ENCODE results near the gene ENTPD6.
"Not testable (repeated sequence)": the region's sequence is repeated elsewhere in the genome, so short reads cannot be mapped to it uniquely, and the experiment has no call there.

The ENTPD6 gene

DNA sequence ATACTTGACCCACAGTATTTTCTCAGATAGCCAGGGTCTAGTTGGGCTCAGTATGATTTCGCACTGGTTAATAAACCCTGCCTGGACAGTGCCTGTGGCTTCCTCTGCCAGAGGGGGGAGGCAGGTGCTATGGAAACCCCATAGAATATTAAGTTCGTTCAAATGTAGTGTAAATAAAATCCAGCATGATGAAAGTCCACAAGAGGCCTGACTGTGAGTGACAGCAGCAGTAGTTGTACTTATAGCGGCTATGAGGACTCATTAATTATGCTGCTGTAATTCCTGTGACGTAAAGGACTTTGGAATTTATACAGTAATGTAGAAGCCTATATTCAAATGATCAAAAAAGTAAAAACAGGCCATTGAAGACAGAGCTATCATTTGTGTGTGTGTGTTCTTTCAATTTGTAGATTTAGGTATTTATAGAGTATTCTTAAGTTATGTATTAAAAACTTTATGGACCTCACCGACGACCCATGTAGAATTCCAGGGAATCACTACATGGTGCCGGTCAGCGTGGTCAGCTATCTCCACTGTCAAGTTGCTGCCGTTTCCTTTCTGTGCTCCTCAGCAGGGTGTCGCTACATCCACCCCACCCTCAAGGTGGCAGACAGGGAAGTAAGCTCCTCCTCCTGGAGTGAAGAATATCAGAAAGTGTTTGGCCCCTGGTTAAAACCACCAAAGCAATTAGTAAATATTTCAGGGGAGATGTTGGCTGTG is 62.4 kb downstream of the ENTPD6 start:
- H3K27ac Mint-ChIP-seq = no peak overlapping the region
- H3K36me3 Mint-ChIP-seq (ENCODE audit: low read depth) = peaks cover 75% of the 10 kb centered on the region
- H3K27me3 Mint-ChIP-seq (ENCODE audit: low read depth, poor library complexity) = no peaks in the 10 kb centered on the region
- H3K9me3 Mint-ChIP-seq = peaks cover 41% of the 10 kb centered on the region
- no peak for DNase-seq
- TF ChIP-seq, protein P1, sequence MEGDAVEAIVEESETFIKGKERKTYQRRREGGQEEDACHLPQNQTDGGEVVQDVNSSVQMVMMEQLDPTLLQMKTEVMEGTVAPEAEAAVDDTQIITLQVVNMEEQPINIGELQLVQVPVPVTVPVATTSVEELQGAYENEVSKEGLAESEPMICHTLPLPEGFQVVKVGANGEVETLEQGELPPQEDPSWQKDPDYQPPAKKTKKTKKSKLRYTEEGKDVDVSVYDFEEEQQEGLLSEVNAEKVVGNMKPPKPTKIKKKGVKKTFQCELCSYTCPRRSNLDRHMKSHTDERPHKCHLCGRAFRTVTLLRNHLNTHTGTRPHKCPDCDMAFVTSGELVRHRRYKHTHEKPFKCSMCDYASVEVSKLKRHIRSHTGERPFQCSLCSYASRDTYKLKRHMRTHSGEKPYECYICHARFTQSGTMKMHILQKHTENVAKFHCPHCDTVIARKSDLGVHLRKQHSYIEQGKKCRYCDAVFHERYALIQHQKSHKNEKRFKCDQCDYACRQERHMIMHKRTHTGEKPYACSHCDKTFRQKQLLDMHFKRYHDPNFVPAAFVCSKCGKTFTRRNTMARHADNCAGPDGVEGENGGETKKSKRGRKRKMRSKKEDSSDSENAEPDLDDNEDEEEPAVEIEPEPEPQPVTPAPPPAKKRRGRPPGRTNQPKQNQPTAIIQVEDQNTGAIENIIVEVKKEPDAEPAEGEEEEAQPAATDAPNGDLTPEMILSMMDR (IDR thresholded peaks at IDR 0.05) = no peak
- H3K4me1 Mint-ChIP-seq = peaks cover 14% of the 10 kb centered on the region
- no peak overlapping the region for H3K4me3 Mint-ChIP-seq

DNA sequence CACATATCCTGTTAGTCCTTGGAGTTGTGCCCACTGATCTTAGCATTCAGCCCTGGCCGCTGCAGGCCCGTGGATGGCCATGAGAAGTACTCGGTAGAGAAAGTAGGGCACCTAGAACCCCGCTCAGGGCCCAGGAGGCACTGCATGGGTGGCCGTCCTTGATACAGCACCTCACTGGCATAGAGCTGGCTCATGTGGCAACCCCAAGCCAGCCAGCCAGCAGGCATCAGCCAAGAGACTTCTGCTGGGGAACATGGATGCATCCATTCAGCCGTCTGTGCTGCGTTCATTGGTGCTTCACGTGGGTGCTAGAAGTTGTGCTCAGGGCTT is 62.9 kb downstream of the ENTPD6 start:
- Mint-ChIP-seq H3K4me1 (peaks cover 11% of the 10 kb centered on the region), H3K36me3 (ENCODE audit: low read depth) (peaks cover 79% of the 10 kb centered on the region), H3K9me3 (peaks cover 46% of the 10 kb centered on the region), H3K4me3 (no peak overlapping the region), H3K27ac (no peak overlapping the region), H3K27me3 (ENCODE audit: low read depth, poor library complexity) (peaks cover 3% of the 10 kb centered on the region)
- no peak for DNase-seq
- TF ChIP-seq, protein P1 (IDR thresholded peaks at IDR 0.05) = no peak

DNA sequence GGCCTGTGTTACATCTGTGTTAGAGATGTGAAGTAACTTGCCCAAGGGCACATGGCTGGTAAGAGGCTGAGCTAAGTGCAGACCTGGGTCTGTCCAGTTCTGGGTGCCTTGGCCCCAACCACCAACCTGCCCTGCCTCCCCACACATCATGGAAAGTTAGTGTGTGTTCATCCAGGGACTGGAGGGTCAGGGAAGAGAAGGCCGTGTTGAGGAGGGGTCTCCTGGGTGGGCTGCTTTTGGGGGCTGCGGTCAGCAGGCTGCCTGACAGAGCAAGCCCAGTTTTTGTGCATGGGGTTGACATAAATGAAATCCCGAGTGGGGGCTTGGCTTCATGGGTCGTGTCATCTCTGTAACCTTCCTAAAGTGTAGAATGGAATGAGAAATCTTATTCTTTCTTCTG is 63.3 kb downstream of the ENTPD6 start:
- peaks cover 50% of the 10 kb centered on the region for H3K9me3 Mint-ChIP-seq
- DNase-seq = no peak
- no peak overlapping the region for H3K27ac Mint-ChIP-seq
- H3K4me3 Mint-ChIP-seq = no peak overlapping the region
- peaks cover 4% of the 10 kb centered on the region for H3K27me3 Mint-ChIP-seq (ENCODE audit: low read depth, poor library complexity)
- H3K4me1 Mint-ChIP-seq = peaks cover 8% of the 10 kb centered on the region
- TF ChIP-seq, protein P1 (IDR thresholded peaks at IDR 0.05) = no peak
- H3K36me3 Mint-ChIP-seq (ENCODE audit: low read depth) = peaks cover 80% of the 10 kb centered on the region

DNA sequence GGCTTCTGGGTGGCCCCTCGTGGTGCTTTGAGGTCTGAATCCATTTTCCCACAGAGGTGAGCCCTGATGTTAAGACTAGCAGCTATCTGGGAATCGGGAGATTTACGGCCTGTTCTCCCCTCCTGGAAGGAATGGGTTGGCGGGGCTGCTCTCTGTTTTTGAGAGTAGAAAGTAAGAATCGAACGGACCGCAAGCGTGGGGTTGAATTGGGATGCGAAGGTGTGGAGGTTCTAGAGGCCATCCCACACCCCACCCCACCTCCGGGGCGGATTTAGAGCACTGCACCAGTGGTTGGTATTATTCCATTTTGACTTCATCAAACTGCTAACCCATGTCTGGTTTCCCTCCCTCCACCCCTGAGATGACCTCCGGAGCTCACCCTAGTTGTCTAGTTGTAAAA is 63.8 kb downstream of the ENTPD6 start:
- Mint-ChIP-seq H3K36me3 (ENCODE audit: low read depth) (peaks cover 82% of the 10 kb centered on the region), H3K4me1 (peaks cover 5% of the 10 kb centered on the region), H3K4me3 (no peak overlapping the region), H3K27ac (no peak overlapping the region), H3K9me3 (peaks cover 55% of the 10 kb centered on the region), H3K27me3 (ENCODE audit: low read depth, poor library complexity) (peaks cover 4% of the 10 kb centered on the region)
- no peak for DNase-seq
- TF ChIP-seq, protein P1 (IDR thresholded peaks at IDR 0.05) = no peak

DNA sequence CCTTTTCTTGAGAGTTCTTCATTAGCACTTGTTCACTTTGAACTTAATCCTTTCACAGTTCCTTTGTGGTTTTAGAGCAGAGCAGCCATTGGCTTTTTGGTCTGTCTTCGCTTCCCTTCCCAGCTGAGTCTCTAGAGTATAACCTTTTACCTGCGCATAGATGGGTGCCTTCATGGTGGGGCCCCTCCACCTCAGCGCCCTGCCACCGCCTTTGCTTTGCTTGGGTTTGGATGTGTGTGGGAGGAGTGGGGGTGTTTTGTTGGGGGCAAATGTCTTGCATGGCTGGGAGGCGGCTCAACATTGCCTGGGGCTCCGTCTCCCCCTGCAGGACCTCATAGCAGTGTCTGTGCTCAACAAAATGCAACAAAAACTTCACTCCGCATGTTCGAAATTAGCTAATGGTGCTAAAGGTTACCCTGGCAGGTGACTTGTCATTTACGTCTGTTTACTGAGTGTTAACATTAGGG is 64.3 kb downstream of the ENTPD6 start:
- Mint-ChIP-seq H3K4me1 (peaks cover under 1% of the 10 kb centered on the region), H3K4me3 (no peak overlapping the region), H3K36me3 (ENCODE audit: low read depth) (peaks cover 82% of the 10 kb centered on the region), H3K27ac (no peak overlapping the region), H3K27me3 (ENCODE audit: low read depth, poor library complexity) (peaks cover 4% of the 10 kb centered on the region), H3K9me3 (peaks cover 60% of the 10 kb centered on the region)
- no peak for DNase-seq
- TF ChIP-seq, protein P1 (IDR thresholded peaks at IDR 0.05) = no peak

DNA sequence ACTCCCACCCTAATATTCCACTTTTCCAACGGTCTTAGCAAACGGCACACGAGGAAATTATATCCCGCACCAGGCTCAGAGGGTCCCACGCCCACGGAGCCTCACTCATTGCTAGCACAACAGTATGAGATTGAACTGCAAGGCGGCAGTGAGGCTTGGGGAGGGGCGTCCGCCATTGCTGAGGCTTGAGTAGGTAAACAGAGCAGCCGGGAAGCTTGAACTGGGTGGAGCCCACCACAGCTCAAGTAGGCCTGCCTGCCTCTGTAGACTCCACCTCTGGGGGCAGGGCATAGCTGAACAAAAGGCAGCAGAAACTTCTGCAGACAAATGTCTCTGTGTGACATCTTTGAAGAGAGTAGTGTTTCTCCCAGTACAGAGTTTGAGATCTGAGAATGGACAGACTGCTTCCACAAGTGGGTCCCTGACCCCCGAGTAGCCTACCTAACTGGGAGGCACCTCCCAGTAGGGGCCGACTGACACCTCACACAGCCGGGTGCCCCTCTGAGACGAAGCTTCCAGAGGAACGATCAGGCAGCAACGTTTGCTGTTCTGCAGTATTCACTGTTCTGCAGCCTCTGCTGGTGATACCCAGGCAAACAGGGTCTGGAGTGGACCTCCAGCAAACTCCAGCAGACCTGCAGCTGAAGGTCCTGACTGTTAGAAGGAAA is 65.4 kb downstream of the ENTPD6 start:
- peaks cover 66% of the 10 kb centered on the region for H3K9me3 Mint-ChIP-seq
- not testable (repeated sequence) for H3K27ac Mint-ChIP-seq; H3K27me3 Mint-ChIP-seq (ENCODE audit: low read depth, poor library complexity); H3K4me3 Mint-ChIP-seq; H3K4me1 Mint-ChIP-seq; DNase-seq
- peaks cover 93% of the 10 kb centered on the region for H3K36me3 Mint-ChIP-seq (ENCODE audit: low read depth)
